Gastroesophageal sphincter (tissue), 4 donors: ENCODE measurements around the gene R3HCC1L. TPM values are rescaled to one million over a fixed set of nuclear protein-coding genes. Genes with fewer than 3 reads are reported as not detected.

Experiments
- ATAC-seq: fragments of 150-250 bp; one replicate; pipeline ENCODE4 v1.9.1; 2016; ENCODE audit warnings: mild to moderate bottlenecking, moderate library complexity
- H3K27ac ChIP-seq, 4 donors: fragments of 200-600 bp; sonication (generic) in 3 of 4; 1 replicate in 3 of 4; 2 replicates in 1 of 4; pipeline ENCODE4 v1.5.1; 2016 to 2019
- H3K27me3 ChIP-seq: fragments of 200-600 bp; sonication (generic); one replicate; pipeline ENCODE4 v1.5.1; 2019
- H3K36me3 ChIP-seq, 2 donors: fragments of 200-600 bp; sonication (generic); one replicate each; pipeline ENCODE4 v1.5.1; 2019; ENCODE audit warnings: control low read depth in 1 of 2
- H3K4me1 ChIP-seq, 3 donors: fragments of 200-600 bp; sonication (generic); 1 replicate in 2 of 3; 2 replicates in 1 of 3; pipeline ENCODE4 v1.5.1; 2016 to 2019; ENCODE audit warnings: control low read depth in 2 of 3
- H3K4me3 ChIP-seq, 2 donors: fragments of 200-600 bp; sonication (generic); one replicate each; pipeline ENCODE4 v1.5.1; 2019; ENCODE audit warnings: mild to moderate bottlenecking in 1 of 2, moderate library complexity in 1 of 2
- H3K9me3 ChIP-seq, 3 donors: fragments of 200-600 bp; sonication (generic); one replicate each; pipeline ENCODE4 v1.5.1; 2017 to 2019; ENCODE audit warnings: control low read depth in 2 of 3
- CTCF ChIP-seq, 4 experiments: fragments of 200-600 bp in 2 of 4; fragments of 450-650 bp in 2 of 4; sonication (generic) in 1 of 4; IDR thresholded peaks; one replicate each; pipeline ENCODE4 v1.5.1; 2017 to 2019; ENCODE audit warnings: antibody characterized with exemption in 4 of 4, mild to moderate bottlenecking in 2 of 4, moderate library complexity in 2 of 4
- EP300 ChIP-seq: sonication (generic); formaldehyde crosslinking; IDR thresholded peaks from one replicate; pipeline ENCODE4 v1.6.1; 2017; ENCODE audit warnings: antibody characterized with exemption, mild to moderate bottlenecking
- POLR2A ChIP-seq, 2 donors: fragments of 450-650 bp; IDR thresholded peaks; one replicate each; pipeline ENCODE4 v1.6.1; 2017; ENCODE audit warnings: antibody characterized with exemption in 2 of 2, mild to moderate bottlenecking in 2 of 2, moderate library complexity in 1 of 2
- POLR2AphosphoS5 ChIP-seq: sonication (generic); formaldehyde crosslinking; IDR thresholded peaks from one replicate; pipeline ENCODE4 v1.6.1; 2017; ENCODE audit warnings: antibody characterized with exemption
- WGBS, 2 donors: methylation state at CpG; one replicate each; pipeline ENCODE4 v1.1.5; 2018; ENCODE audit warnings: low coverage in 1 of 2; 5-methylcytosine and 5-hydroxymethylcytosine counted together
- total RNA-seq, 4 donors: library from RNA; depleted of rRNA; stranded (reverse); fragments of >200 nt; gene quantifications; one replicate each; pipeline ENCODE4 v1.1.0, GENCODE V29; 2016

R3HCC1L gene
- total RNA-seq, 4 donors from 2014 or later, result 9.0 to 15.4 (median 13.7) TPM

GRCh38 chr10:98272245-98272644 lies 137.8 kb downstream of the R3HCC1L start:
- H3K36me3 ChIP-seq, result no peaks in the 10 kb centered on the region
- H3K4me1 ChIP-seq, result peaks cover 5 to 34% (median 21%) of the 10 kb centered on the region in 3 donors
- 80% methylated on average over 4 of the region's 8 CpGs; no CpG with 5 or more reads in 1 of the 2 donors for WGBS, 2 donors
- no peak overlapping the region for H3K4me3 ChIP-seq
- H3K9me3 ChIP-seq, result no peaks in the 10 kb centered on the region
- H3K27ac ChIP-seq, result no peak overlapping the region
- no peak for ATAC-seq
- TF ChIP-seq EP300 (no peak), POLR2AphosphoS5 (no peak), POLR2A (IDR thresholded peaks at IDR 0.05) (no peak), CTCF (IDR thresholded peaks at IDR 0.05) (no peak)
- H3K27me3 ChIP-seq, result no peaks in the 10 kb centered on the region

GRCh38 chr10:98272656-98273055 lies 138.2 kb downstream of the R3HCC1L start:
- no peaks in the 10 kb centered on the region for H3K27me3 ChIP-seq
- no peak overlapping the region for H3K4me3 ChIP-seq
- H3K27ac ChIP-seq, result no peak overlapping the region
- 76 to 79% methylated on average over 6 to 8 of the region's 10 CpGs for WGBS, 2 donors
- no peak for TF ChIP-seq POLR2A (IDR thresholded peaks at IDR 0.05)
- no peak for TF ChIP-seq EP300
- no peak for TF ChIP-seq CTCF (IDR thresholded peaks at IDR 0.05)
- TF ChIP-seq POLR2AphosphoS5, result no peak
- H3K9me3 ChIP-seq, result no peaks in the 10 kb centered on the region
- no peak for ATAC-seq
- H3K36me3 ChIP-seq, result no peaks in the 10 kb centered on the region
- H3K4me1 ChIP-seq, result peaks cover 5 to 30% (median 21%) of the 10 kb centered on the region in 3 donors

GRCh38 chr10:98273057-98273850 lies 138.8 kb downstream of the R3HCC1L start:
- 93 to 97% methylated on average over 5 to 6 of the region's 9 CpGs for WGBS, 2 donors
- Histone ChIP-seq H3K27me3 (no peaks in the 10 kb centered on the region), H3K36me3 (no peaks in the 10 kb centered on the region), H3K4me3 (no peak overlapping the region), H3K9me3 (no peaks in the 10 kb centered on the region), H3K4me1 (peaks cover 5 to 27% (median 21%) of the 10 kb centered on the region in 3 donors), H3K27ac (no peak overlapping the region)
- no peak for TF ChIP-seq POLR2AphosphoS5
- TF ChIP-seq CTCF (IDR thresholded peaks at IDR 0.05), result no peak
- no peak for TF ChIP-seq POLR2A (IDR thresholded peaks at IDR 0.05)
- no peak for TF ChIP-seq EP300
- ATAC-seq, result no peak

- H3K36me3 ChIP-seq, result no peaks in the 10 kb centered on the region
- no peak for TF ChIP-seq POLR2A (IDR thresholded peaks at IDR 0.05)
- TF ChIP-seq POLR2AphosphoS5, result no peak
- TF ChIP-seq CTCF (IDR thresholded peaks at IDR 0.05), result no peak
- TF ChIP-seq EP300, result no peak
- H3K27me3 ChIP-seq, result no peaks in the 10 kb centered on the region
- no peak overlapping the region for H3K4me3 ChIP-seq
- no peak overlapping the region for H3K27ac ChIP-seq
- 81% methylated on average over 3 of the region's 3 CpGs; no CpG with 5 or more reads in 1 of the 2 donors for WGBS, 2 donors
- peaks cover 5 to 14% (median 10%) of the 10 kb centered on the region in 3 donors for H3K4me1 ChIP-seq
- no peaks in the 10 kb centered on the region for H3K9me3 ChIP-seq
- ATAC-seq, result no peak
These were observed 140.1 kb downstream of the R3HCC1L start for GRCh38 chr10:98274562-98274961.

GRCh38 chr10:98276311-98276710 lies 141.9 kb downstream of the R3HCC1L start:
- Histone ChIP-seq H3K27ac (no peak overlapping the region), H3K27me3 (no peaks in the 10 kb centered on the region), H3K4me3 (no peak overlapping the region), H3K9me3 (peaks cover 0 to 6% (median 0%) of the 10 kb centered on the region in 3 donors), H3K36me3 (no peaks in the 10 kb centered on the region), H3K4me1 (no peaks in the 10 kb centered on the region)
- 87 to 100% methylated on average over 3 of the region's 3 CpGs for WGBS, 2 donors
- ATAC-seq, result no peak
- TF ChIP-seq POLR2AphosphoS5, result no peak
- no peak for TF ChIP-seq POLR2A (IDR thresholded peaks at IDR 0.05)
- no peak for TF ChIP-seq EP300
- TF ChIP-seq CTCF (IDR thresholded peaks at IDR 0.05), result no peak
